GM12872 (cell line): ENCODE data around the gene DDX28.

Experiments
- TF ChIP-seq, protein P1 (sequence below): IDR thresholded peaks from 3 replicates; pipeline ENCODE4 v1.5.1; 2011; ENCODE audit warnings: low read depth, mild to moderate bottlenecking, low read length, moderate library complexity; ENCODE audit not compliant: insufficient read depth

The DDX28 gene

DNA sequence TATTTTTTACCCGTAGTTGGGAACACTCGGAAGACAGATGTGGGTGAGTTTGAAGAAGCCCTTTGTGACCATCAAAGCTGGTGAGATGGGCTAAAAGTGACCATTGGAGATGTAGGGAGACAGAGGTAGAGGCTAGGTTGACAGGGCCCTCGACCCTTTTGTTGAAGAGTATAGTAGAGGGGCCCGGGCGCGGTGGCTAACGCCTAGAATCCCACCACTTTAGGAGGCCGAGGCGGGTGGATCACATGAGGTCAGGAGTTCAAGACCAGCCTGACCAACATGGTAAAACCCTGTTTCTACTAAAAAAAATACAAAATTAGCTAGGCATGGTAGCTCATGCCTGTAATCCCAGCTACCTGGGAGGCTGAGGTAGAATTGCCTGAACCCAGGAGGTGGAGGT is 45.9 kb upstream of the DDX28 start:
- TF ChIP-seq, protein P1, sequence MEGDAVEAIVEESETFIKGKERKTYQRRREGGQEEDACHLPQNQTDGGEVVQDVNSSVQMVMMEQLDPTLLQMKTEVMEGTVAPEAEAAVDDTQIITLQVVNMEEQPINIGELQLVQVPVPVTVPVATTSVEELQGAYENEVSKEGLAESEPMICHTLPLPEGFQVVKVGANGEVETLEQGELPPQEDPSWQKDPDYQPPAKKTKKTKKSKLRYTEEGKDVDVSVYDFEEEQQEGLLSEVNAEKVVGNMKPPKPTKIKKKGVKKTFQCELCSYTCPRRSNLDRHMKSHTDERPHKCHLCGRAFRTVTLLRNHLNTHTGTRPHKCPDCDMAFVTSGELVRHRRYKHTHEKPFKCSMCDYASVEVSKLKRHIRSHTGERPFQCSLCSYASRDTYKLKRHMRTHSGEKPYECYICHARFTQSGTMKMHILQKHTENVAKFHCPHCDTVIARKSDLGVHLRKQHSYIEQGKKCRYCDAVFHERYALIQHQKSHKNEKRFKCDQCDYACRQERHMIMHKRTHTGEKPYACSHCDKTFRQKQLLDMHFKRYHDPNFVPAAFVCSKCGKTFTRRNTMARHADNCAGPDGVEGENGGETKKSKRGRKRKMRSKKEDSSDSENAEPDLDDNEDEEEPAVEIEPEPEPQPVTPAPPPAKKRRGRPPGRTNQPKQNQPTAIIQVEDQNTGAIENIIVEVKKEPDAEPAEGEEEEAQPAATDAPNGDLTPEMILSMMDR, result no peak

DNA sequence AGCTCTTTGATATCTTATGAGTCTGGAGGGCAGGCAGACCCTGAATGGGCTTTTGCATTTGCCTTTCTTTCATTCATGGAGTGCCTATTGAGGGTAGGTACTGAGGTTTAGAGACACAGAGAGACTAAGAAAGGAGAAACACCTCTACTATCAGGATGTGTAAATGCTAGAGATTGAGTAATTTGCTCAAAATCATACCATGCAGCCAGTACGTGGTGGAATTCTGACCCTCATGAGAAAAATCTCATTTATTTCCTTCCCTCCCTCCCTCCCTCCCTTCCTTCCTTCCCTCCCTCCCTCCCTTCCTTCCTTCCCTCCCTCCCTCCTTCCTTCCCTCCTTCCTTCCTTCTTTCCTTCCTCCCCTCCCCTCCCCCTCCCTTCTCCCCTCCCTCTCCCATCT is 43.7 kb upstream of the DDX28 start:
- TF ChIP-seq, protein P1, result no peak

DNA sequence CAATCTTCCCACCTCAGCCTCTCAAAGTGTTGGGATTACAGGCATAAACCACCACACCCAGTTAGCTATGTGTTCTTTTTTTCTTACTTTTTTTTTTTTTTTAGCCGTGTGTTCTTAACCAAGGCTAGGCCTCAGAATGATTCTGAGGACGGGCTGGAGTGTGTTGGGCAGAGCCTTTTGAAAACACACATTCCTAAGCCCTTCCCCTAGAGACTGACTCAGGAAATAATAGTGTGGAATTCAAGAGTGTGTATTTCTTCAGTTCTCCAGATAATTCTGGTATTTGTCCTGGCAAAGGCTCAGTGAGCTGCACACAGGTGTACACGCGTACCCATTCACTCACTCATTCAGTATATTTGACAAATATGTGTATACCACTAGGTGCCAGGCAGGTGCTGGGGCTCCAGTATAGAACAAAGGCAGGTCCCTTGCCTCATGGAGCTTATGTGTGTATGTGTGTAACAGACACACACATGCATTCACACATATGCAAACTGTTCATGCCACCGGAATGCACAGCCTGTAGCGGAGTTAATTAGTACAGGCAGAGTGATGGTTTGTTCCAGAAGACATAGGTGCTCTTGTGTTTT is 42.8 kb upstream of the DDX28 start:
- TF ChIP-seq, protein P1, result no peak

DNA sequence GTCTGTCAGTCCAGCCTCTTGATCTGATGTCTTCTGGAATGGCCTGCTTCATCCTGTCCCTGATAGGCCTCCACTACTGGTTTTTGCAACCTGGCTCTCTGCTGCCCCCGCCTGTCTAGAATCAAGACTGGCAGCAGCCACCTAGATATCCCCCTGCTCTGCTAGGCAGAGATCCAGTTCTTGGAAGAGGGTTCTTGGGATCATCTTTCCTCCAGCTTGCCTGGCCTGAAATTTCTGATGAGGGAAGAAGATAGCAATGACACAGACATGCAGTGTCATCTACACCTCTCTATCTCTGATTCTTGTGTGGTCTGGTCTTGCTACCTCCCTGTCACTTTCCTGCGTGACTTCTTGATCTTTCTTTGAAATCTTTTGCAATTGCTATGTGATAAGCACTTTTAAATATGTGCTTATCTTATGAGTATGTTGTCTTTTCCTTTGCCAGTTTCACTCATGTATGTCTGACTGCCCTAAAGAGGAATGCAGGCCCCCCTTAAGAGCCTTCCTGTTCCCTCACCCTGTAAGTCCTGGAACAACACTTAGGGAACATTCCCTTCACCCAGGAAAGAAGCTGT is 41.8 kb upstream of the DDX28 start:
- TF ChIP-seq, protein P1, result peak; percentile 91

DNA sequence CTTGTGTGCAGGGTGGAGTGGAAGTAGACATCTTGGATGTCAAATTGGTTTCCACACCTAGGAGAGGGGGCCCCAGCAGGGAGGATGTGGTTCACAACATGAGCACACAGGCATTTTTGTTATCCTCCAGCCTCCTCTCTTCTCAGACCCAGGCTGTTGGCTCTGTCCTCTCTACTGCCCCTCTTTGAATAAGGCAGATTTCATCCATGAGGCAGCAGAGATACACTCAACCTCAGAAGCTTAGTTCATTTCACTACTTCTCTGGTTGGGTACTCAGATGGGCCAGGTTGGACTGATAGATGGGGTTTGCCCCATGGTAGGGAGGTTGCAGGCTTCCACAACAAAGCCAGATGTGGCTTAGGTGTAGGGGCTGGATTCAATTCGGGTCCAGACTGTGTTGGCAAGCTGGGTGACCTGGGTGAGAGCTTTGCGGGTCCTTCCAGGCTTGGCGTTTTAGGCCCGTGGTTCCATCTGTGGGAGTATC is 39.9 kb upstream of the DDX28 start:
- TF ChIP-seq, protein P1, result no peak

DNA sequence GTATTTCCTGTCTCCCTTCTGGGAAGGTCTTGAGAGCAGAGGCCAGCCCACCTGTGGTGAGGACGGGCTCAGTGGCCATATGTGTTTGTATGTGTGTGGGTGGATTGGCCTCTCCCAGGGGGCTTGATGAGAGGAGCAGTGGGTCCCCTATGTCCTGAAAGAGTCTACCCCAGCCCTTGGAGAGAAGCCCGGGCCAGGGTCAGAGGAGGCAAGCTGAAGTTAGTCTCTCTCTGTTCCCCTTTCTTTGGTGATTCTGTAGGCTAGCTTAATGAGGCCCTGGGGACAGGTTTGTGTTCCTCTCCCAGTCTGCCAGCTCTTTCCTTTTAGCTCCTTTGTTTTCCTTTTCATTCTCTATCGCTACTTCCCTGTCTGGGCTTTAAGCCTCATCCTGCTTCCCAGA is 38.4 kb upstream of the DDX28 start:
- TF ChIP-seq, protein P1, result no peak

DNA sequence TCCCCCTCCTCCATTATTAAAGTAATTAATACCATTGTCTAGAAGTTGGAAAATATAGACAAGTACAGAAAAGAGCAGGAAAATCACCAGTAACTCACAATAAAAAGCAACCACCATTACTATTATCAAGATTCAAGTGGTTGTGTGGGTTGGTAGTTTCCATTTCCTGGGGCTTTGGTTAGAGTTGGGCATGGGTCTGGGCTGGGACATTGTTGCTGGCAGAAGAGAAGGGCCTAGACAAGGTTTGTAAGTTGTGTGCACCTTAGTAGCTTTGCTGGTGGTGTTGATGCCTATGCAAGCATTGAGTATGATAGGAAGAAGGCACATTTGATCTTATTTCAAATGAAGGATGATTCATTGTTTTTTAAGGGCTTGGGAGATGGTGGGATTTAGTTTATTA is 36.8 kb upstream of the DDX28 start:
- TF ChIP-seq, protein P1, result no peak

DNA sequence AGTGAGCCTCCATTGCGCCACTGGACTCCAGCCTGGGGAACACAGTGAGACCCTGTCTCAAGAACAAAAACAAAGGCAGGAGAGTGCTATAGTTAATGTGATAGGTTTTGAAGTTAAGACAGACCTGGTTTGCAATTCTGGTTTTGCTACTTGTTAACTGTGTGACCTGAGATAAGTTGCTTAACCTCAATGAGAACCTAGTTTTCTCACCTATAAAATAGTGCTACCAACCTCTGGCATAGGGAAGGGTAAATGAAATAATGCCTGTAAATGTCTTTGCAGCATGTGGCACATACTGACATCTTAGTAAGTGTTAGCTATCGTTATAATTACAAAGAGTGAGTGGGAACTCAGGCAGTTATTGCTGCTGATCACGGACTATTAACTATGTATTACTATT is 32.4 kb upstream of the DDX28 start:
- TF ChIP-seq, protein P1, result no peak
